K562 treated with DMSO at 1 percent for 48 hours (cell line): ENCODE data around the gene TRIM28. TPM values are rescaled to one million over a fixed set of nuclear protein-coding genes. Genes with fewer than 3 reads are reported as not detected.

Experiments
- total RNA-seq: library from RNA; unstranded; fragments of 300-600 nt; gene quantifications from 2 replicates; pipeline ENCODE4 v1.2.3, GENCODE V29; 2022; ENCODE audit warnings: low replicate concordance; ENCODE audit errors: extremely low read depth

Gene TRIM28
- 866 and 1,637 TPM in 2 replicates for total RNA-seq

DNA sequence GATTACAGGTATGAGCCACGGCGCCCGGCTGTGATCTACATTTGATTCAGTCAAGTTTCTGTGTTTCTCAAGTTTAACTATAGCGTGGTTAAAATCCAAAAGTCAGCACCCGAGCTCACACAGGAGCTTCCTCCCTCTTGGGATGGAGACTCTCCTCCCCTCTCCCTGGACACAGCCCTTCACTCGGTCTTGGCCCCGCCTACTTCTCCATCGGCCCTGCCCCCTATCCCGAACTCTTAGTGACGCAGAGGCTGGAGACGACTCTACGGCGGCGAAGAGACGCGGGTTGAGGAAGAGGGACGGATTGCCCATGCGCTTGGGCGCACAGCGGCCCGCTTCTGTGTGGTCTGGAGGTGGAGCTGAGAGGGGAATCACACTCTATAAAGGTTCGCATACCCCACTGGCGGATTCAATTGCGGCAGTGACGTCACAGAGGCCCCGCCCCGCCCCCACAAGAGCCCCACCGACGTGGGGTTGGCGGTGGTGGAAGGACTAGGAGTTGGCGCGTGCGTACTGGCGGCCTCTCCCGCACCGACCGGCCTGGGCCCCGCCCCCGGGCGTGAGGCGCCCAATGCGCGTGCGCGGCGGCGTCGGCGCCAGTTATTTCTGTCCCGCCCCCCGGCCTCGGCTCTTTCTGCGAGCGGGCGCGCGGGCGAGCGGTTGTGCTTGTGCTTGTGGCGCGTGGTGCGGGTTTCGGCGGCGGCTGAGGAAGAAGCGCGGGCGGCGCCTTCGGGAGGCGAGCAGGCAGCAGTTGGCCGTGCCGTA lies at the start of gene TRIM28:
Gene TRIM28, plus strand, starts transcription at position 239 of the 765 bp plus-strand sequence. CDS start 694 bp downstream, outside the sequence.

DNA sequence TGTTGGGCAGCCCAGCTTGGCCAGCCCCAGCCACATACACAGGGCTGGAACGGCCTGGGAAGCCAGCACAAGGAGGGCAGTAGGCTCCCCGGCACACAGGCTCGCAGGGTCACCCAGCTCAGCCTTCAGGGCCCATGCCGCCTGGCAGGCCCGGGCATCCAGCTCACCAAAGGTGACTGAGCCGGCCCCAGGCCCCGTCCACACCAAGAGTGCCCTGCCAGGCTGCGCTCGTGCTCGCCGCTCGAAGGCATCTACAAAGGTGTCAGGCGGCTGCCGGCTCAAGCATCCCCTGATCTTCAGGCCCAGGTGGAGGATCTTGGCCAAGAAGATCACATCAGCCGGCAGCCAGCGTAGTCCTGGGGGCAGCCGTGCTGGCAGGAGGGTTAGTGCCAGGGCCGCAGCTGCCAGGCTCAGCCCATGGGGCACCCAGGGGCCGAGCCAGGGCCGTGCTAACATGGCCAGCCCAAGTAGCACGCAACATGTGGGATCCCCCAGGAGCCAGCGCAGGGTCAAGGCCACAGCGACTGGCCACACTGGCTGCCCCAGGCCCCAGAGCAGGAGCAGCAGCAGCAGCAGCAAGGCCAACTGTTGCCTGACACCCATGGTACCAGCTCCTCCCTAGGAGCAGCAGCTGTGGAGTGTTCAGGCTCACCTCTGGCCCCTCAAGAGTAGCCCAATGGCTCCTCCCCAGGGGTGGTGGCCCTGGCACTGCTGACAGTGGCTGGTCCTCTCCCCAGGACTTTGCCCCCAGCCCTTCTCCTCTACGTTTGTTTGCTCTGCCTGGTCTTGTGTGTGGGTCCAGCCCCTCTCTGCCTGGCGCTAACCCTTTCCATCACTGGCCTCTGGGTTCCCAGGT lies 32.3 kb upstream of the TRIM28 start, which contains the start of gene SLC27A5:
Gene SLC27A5, minus strand, starts transcription at position 640 of the 856 bp plus-strand sequence. Its CDS starts 37 bp downstream, at position 603.

DNA sequence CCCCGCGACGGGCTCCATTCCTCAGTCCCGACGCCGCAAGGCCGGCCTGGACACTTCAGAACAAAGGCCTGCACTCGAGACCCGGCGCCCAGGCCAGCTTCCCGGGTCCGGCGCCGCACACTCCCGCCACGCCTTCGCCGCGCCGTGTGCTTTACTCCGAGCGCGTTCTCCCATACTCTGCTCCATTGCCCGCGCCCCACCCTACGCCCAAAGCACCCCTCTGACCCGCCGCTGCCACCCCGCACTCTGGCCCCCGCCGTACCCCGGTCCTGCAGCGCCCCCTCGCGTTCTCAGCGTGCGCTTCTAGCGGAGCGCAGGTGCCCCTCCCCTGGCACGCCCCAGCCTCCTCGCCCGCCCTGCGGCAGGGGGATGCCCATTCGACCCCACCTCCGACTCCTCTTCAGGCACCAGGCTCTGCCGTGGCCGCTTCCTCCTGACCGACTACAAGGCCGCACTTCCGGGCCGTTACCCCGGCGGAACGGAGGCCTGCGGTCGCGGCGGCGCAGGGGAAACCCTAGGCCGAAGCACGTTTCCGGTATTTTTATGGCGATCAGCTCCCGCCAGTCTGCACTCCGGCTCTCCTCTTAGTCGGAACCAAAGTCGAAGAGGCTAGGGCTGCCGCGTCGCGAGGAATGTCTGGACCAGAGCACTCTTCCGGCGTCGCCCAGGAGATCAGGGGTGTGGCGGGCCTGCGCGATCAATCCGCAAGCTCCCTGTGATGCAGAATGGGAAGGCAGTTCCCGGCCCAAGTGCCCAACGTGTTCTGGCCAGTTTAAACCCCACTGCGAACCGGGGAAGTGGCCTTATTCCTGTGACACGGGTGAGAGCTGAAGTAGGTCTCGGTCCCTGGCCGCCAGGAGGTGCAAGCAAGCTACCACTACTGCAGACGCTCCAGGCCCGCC lies 24.3 kb upstream of the TRIM28 start, which contains the start of gene ZBTB45:
Gene ZBTB45, minus strand, starts transcription at position 456 of the 902 bp plus-strand sequence. CDS start 2,137 bp downstream, outside the sequence.

DNA sequence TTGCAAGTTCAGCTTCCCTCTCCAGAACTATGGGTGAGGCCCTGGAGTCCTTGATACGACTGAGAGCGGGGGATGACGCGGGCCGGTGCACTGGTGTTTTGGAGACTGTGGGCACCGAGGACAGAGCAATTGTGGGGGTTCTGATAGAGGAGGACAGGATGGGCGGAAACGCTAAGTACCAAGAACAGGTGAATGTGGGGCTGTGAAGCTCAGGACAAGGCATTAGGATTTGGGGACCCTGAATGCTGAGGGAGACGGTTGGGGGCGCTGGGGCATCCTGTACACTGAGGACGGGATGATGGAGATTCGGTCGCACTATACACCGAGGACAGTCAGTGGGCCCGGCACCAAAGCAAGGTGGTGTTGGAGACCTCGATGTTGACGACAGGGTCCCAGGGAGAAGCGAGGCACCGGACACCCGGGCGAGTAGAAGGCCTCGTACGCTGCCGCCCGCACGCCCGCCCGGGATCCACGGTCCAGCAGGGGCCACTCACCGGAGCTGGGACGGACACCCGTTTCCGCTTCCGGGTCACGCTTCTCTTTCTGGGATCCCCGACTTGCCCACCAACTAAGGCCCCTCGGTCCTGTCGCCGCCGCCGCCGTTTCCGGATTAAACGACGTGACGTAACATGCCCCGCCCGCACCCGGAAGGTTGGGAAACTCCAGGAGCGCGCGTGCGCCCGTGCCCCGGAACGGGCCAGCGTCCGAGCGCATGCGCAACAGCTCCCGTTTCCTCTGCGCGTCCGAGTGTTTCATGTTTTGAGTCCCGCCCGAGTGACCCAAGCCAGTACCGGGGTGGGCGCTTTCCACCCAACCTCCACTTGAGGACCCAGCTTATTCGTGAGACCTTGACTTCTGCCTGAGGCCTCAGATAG lies 10.9 kb downstream of the TRIM28 start, which contains the start of gene CHMP2A:
Gene CHMP2A, minus strand, starts transcription at position 612 of the 875 bp plus-strand sequence. CDS start 893 bp downstream, outside the sequence.

DNA sequence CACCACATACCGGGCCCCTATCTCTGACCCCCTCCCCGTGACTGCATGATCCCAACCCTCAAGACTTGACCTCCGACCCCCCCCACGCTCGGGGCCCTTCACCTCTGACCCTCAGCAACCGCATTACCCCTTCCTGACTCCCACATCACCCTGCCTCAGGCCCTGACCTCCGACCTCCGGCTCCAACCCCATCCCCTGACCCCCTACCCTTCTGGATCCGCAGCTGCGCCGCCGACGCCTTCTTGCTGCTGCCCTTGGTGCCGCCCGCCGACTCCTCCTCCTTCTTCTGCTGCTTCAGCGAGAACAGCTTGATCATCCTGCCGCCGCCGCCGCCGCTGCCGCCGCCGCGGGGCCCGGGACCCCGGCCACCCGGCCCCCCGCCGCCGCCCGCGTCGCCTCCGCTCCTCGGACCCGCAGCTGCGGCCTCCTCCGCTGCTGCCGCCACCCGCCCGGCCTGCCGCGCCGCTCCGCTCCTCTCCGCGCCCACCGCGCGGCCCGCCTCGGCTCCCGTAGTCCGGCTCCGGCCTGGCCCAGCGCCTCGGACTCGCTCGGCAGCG lies 14.3 kb downstream of the TRIM28 start, which contains the start of gene UBE2M:
Gene UBE2M, minus strand, starts transcription at position 546 of the 557 bp plus-strand sequence. Its CDS starts 230 bp downstream, at position 316.

DNA sequence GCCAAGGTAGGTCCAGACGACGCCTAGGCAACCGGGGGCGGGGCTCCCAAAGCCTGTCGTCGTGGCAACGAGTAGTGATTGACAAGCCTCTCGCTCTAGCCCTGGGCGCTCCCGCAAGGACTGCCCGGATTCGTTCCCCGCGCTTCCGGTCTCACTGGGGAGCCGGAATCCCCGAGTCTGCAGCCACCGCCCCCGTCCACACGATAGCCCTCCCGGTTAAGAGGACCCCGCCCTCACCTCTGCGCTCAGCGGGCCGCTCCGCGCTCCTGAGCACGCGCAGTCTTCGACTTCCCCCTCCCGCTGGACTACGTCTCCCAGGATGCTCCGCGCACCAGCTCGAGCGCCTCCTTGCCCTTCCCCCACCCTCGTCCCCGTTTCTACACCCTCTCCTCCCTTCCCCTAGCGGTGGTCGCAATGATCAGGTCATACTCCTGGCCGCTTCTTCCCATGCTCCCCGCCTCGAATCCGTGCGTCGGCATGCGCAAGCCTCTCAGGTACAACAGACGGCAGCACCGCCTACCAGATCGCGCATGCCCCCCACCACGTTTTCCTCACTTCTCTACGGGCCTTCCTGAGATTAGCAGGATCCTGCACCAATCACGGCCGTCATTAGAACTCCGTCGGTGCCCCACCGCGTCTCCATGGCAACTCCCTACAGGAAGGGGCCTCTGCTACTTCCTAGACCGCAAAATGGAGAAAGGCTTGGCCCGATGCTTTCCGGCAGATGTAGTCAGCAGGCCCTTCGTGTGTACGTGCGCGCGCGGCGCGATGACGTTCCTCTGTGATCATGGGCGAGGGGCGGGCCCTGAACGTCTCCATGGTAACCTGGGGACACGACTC lies 29.2 kb downstream of the TRIM28 start, which contains the start of gene MZF1:
Gene MZF1, minus strand, starts transcription at position 518 of the 840 bp plus-strand sequence. CDS start 1,946 bp downstream, outside the sequence.

Other genes starting within 250 kb of the TRIM28 start
- not detected in 2 replicates for gene ERVK3-1, start 238.7 kb upstream of the TRIM28 start, total RNA-seq
- gene ZSCAN22, start 217.1 kb upstream of the TRIM28 start, total RNA-seq = not detected in 2 replicates
- gene A1BG, start 190.6 kb upstream of the TRIM28 start, total RNA-seq = not detected in 2 replicates
- not detected in 2 replicates for gene ZNF497, start 181.3 kb upstream of the TRIM28 start, total RNA-seq
- gene ZNF837, start 163.0 kb upstream of the TRIM28 start, total RNA-seq = not detected in 2 replicates
- gene RPS5, start 156.8 kb upstream of the TRIM28 start, total RNA-seq = 2,923 and 3,134 TPM in 2 replicates
- gene RNF225, start 148.4 kb upstream of the TRIM28 start, total RNA-seq = not detected in 2 replicates
- gene ZNF584, start 135.4 kb upstream of the TRIM28 start, total RNA-seq = not detected in 2 replicates
- gene ZNF132, start 103.9 kb upstream of the TRIM28 start, total RNA-seq = not detected in 2 replicates
- not detected in 2 replicates for gene ZNF324B, start 92.4 kb upstream of the TRIM28 start, total RNA-seq
- 167 TPM in 1 of 2 replicates, not detected in the other for gene ZNF324, start 77.0 kb upstream of the TRIM28 start, total RNA-seq
- gene ZNF446, start 67.7 kb upstream of the TRIM28 start, total RNA-seq = not detected in 2 replicates
- gene SLC27A5, start 32.1 kb upstream of the TRIM28 start, total RNA-seq = not detected in 2 replicates
- gene ZBTB45, start 24.3 kb upstream of the TRIM28 start, total RNA-seq = not detected in 2 replicates
- gene CHMP2A, start 11.0 kb downstream of the TRIM28 start, total RNA-seq = not detected in 2 replicates
- gene UBE2M, start 14.5 kb downstream of the TRIM28 start, total RNA-seq = not detected in 2 replicates
- gene MZF1, start 29.3 kb downstream of the TRIM28 start, total RNA-seq = not detected in 2 replicates